ENCODE results near the gene MRPS27. TPM values are rescaled to one million over a fixed set of nuclear protein-coding genes. Genes with fewer than 3 reads are reported as not detected.

The MRPS27 gene
- total and polyA plus RNA-seq, 2 of the 4 experiments (the other 2 are of a cell fraction) = 46.9 to 90.5 TPM

GRCh38 chr5:72270037-72270436, 50.0 kb downstream of the MRPS27 start:
- no peak overlapping the region for H4K91ac ChIP-seq (ENCODE audit: insufficient read depth, low read depth, low read length)
- H2AK9ac ChIP-seq (replicated peaks; ENCODE audit: low read depth, low read length, poor library complexity) = no peak overlapping the region
- H2BK20ac ChIP-seq (ENCODE audit: low read depth, low read length) = no peak overlapping the region
- H3K18ac ChIP-seq (ENCODE audit: low read depth, low read length) = no peak overlapping the region
- CTCF ChIA-PET = no interaction called here
- no peak overlapping the region for H3K27ac ChIP-seq (ENCODE audit: insufficient read depth, low read length)
- POLR2A ChIA-PET (ENCODE audit: unreplicated experiment) = no interaction called here
- WGBS, 2 experiments (ENCODE audit: extremely low coverage in 2 of 2, insufficient read length in 1 of 2) = no CpG with 5 or more reads among the region's 4 CpGs
- H3K9me1 ChIP-seq (ENCODE audit: insufficient read depth, low read length) = peaks cover 5% of the 10 kb centered on the region
- intact Hi-C loops (cut with micrococcal nuclease) = loop anchor here (10.0 kb wide), 1 partner anchor 135 kb away; no protein-coding TSS in a partner anchor
- peaks cover 28 to 37% of the 10 kb centered on the region in 2 experiments for H3K79me1 ChIP-seq (ENCODE audit: low read depth in 1 of 2, low read length in 2 of 2)
- 0 out of 2 replicates have a peak, but pooled peaks cover 2% of the 10 kb centered on the region for H3K4me1 ChIP-seq (ENCODE audit: control insufficient read depth, insufficient read depth, low read length)
- no peak overlapping the region for H3K23ac ChIP-seq (ENCODE audit: low read depth, low read length)
- dilution Hi-C loops (cut with HindIII; ENCODE audit: low sequenced_read_pairs, unreplicated experiment) = no loop called here
- H2BK15ac ChIP-seq (ENCODE audit: low read depth, low read length) = no peak overlapping the region
- TF ChIP-seq FOS (IDR thresholded peaks at IDR 0.05; ENCODE audit: low read depth, low read length) = no peak
- no peak for TF ChIP-seq SMC3 (IDR thresholded peaks at IDR 0.05; ENCODE audit: low read depth, low read length)
- no peak for TF ChIP-seq RFX5 (IDR thresholded peaks at IDR 0.05; ENCODE audit: low read depth, low read length)
- no peak for TF ChIP-seq BHLHE40 (IDR thresholded peaks at IDR 0.05; ENCODE audit: low read depth, low read length)
- no peak for TF ChIP-seq CEBPB (IDR thresholded peaks at IDR 0.05; ENCODE audit: low read depth, low read length)
- no peak for TF ChIP-seq CHD1 (IDR thresholded peaks at IDR 0.05; ENCODE audit: low read depth, low read length)
- TF ChIP-seq RCOR1 (IDR thresholded peaks at IDR 0.05; ENCODE audit: insufficient replicate concordance, low read length) = no peak
- no peak for TF ChIP-seq USF2 (IDR thresholded peaks at IDR 0.05; ENCODE audit: low read depth, low read length)
- no peak for TF ChIP-seq MAFK (IDR thresholded peaks at IDR 0.05; ENCODE audit: low read depth, low read length)
- TF ChIP-seq NFE2L2 (IDR thresholded peaks at IDR 0.05; ENCODE audit: low read depth, low read length) = no peak
- no peak for TF ChIP-seq MXI1 (IDR thresholded peaks at IDR 0.05; ENCODE audit: borderline replicate concordance, low read depth, low read length)
- TF ChIP-seq POLR2A (IDR thresholded peaks at IDR 0.05; ENCODE audit: low read depth, low read length) = no peak
- TF ChIP-seq CTCF (conservative IDR thresholded peaks at IDR 0.05; ENCODE audit: low read depth, low read length) = no peak
- no peak for TF ChIP-seq MAZ (IDR thresholded peaks at IDR 0.05; ENCODE audit: borderline replicate concordance, low read depth, low read length)
- H3K9ac ChIP-seq (ENCODE audit: low read depth, low read length) = no peak overlapping the region
- H3K36me3 ChIP-seq (ENCODE audit: control insufficient read depth, insufficient read depth, low read length) = no peaks in the 10 kb centered on the region
- no peak overlapping the region for H3K4me3 ChIP-seq (ENCODE audit: insufficient read depth, low read depth, low read length)
- H2BK120ac ChIP-seq (ENCODE audit: low read depth, low read length) = no peak overlapping the region
- no peak overlapping the region for H3K56ac ChIP-seq (ENCODE audit: extremely low read depth, insufficient read depth, low read length)
- no peak overlapping the region for H2AFZ ChIP-seq (replicated peaks; ENCODE audit: low read length, poor library complexity)
- no TSS peak for BruUV-seq (replicated peaks)
- no peak overlapping the region for H3K4me2 ChIP-seq (ENCODE audit: low read depth, low read length)
- no peak for ATAC-seq (ENCODE audit: low read depth)
- H4K20me1 ChIP-seq (ENCODE audit: insufficient read depth, low read length) = peaks cover 3% of the 10 kb centered on the region; the same call in 1 of the 2 replicates
- H2AK5ac ChIP-seq (ENCODE audit: low read depth, low read length) = no peak overlapping the region
- H3K4ac ChIP-seq (ENCODE audit: low read depth, low read length) = no peak overlapping the region
- H4K5ac ChIP-seq (ENCODE audit: low read depth, low read length) = no peak overlapping the region
- in situ Hi-C loops (cut with MboI; ENCODE audit: low sequenced_read_pairs) = no loop called here
- H3K14ac ChIP-seq (replicated peaks; ENCODE audit: low read depth, low read length) = no peak overlapping the region
- no peak overlapping the region for H2BK5ac ChIP-seq (ENCODE audit: low read depth, low read length, poor library complexity, severe bottlenecking)
- no peak overlapping the region for H4K8ac ChIP-seq (ENCODE audit: low read depth in 2 of 2, low read length in 2 of 2)
- H3K9me3 ChIP-seq (ENCODE audit: control insufficient read depth, insufficient read depth, low read length) = no peaks in the 10 kb centered on the region
- DNase-seq = no peak
- H3K27me3 ChIP-seq (ENCODE audit: control insufficient read depth, insufficient read depth, low read length) = no peaks in the 10 kb centered on the region
